H1 (cell line): ENCODE data around the gene P3H1. TPM values are rescaled to one million over a fixed set of nuclear protein-coding genes. Genes with fewer than 3 reads are reported as not detected.
A peak's percentile ranks its signal among the peaks of the same experiment; 100 is the strongest.

Experiments
- CTCF ChIA-PET: fragments of 300-600 bp; sonication (Branson Sonifier 250); formaldehyde crosslinking; loops from one replicate; lab custom pipeline; 2021; ENCODE audit not compliant: partially characterized antibody; lab: Charles Lee
- POLR2A ChIA-PET: fragments of 300-600 bp; sonication (Branson Sonifier 250); formaldehyde crosslinking; loops from one replicate; lab custom pipeline; 2021; ENCODE audit warnings: inconsistent platforms; ENCODE audit not compliant: partially characterized antibody; lab: Charles Lee
- DNase-seq, 2 experiments: peaks; one replicate each; pipeline versions ENCODE4 v3.0.0 to v3.0.0-alpha.2; 2010 to 2022; ENCODE audit warnings: low spot score in 2 of 2, low read depth in 1 of 2, mixed read lengths in 1 of 2
- FAIRE-seq: peaks from 2 replicates; lab custom pipeline; 2011; peaks lifted over from hg19 to GRCh38; lab: Jason Lieb, UNC
- H2AFZ ChIP-seq: 2 replicates; pipeline ENCODE4 v1.8.1; 2012; ENCODE audit warnings: low read length, inconsistent platforms
- H2AK5ac ChIP-seq: 2 replicates; pipeline ENCODE4 v1.6.1; 2013; ENCODE audit warnings: low read depth, low read length
- H2BK120ac ChIP-seq: replicated peaks from 2 replicates; pipeline ENCODE3; 2013; ENCODE audit warnings: low read depth, low read length, inconsistent platforms
- H2BK12ac ChIP-seq: 2 replicates; pipeline ENCODE4 v1.6.1; 2013; ENCODE audit warnings: low read depth, low read length
- H2BK15ac ChIP-seq: 2 replicates; pipeline ENCODE4 v1.6.1; 2013; ENCODE audit warnings: low read length
- H2BK20ac ChIP-seq: 2 replicates; pipeline ENCODE4 v1.6.1; 2013; ENCODE audit warnings: low read length
- H2BK5ac ChIP-seq: 2 replicates; pipeline ENCODE4 v1.6.1; 2013; ENCODE audit warnings: low read depth, low read length
- H3K14ac ChIP-seq: 2 replicates; pipeline ENCODE4 v1.6.1; 2013; ENCODE audit warnings: inconsistent platforms; ENCODE audit not compliant: insufficient read length
- H3K18ac ChIP-seq: 2 replicates; pipeline ENCODE4 v1.6.1; 2013; ENCODE audit warnings: low read length; ENCODE audit errors: extremely low read depth
- H3K23ac ChIP-seq: 2 replicates; pipeline ENCODE4 v1.6.1; 2013; ENCODE audit warnings: inconsistent platforms; ENCODE audit not compliant: insufficient read length
- H3K23me2 ChIP-seq: 2 replicates; pipeline ENCODE4 v1.6.1; 2013; ENCODE audit warnings: low read depth, low read length
- H3K27ac ChIP-seq: 2 replicates; pipeline ENCODE4 v1.6.1; 2011; ENCODE audit warnings: low read depth, low read length, inconsistent platforms
- H3K27me3 ChIP-seq, 4 experiments: replicated peaks in 1 of 4; 1 replicate in 1 of 4; 2 replicates in 3 of 4; pipeline versions ENCODE4 v1.6.1 to v1.8.1; 2011 to 2013; ENCODE audit warnings: low read length in 3 of 4, mild to moderate bottlenecking in 3 of 4, inconsistent platforms in 2 of 4, mixed read lengths in 2 of 4, moderate library complexity in 1 of 4; ENCODE audit not compliant: control insufficient read depth in 3 of 4, insufficient read depth in 3 of 4; ENCODE audit errors: extremely low read depth in 1 of 4
- H3K36me3 ChIP-seq, 4 experiments: 2 replicates each; pipeline versions ENCODE4 v1.6.1 to v1.8.1; 2011 to 2013; ENCODE audit warnings: mild to moderate bottlenecking in 4 of 4, low read length in 3 of 4, moderate library complexity in 2 of 4, control low read depth in 1 of 4, inconsistent platforms in 1 of 4; ENCODE audit not compliant: insufficient read depth in 4 of 4, control insufficient read depth in 2 of 4
- H3K4ac ChIP-seq: replicated peaks from 2 replicates; pipeline ENCODE3; 2013; ENCODE audit warnings: low read length, low read depth, mixed read lengths, inconsistent platforms; ENCODE audit not compliant: insufficient read length
- H3K4me1 ChIP-seq, 4 experiments: replicated peaks in 1 of 4; 1 replicate in 1 of 4; 2 replicates in 3 of 4; pipeline versions ENCODE4 v1.6.1 to v1.8.1; 2011 to 2013; ENCODE audit warnings: low read length in 3 of 4, inconsistent platforms in 2 of 4, mixed read lengths in 1 of 4; ENCODE audit not compliant: insufficient read depth in 4 of 4, control insufficient read depth in 3 of 4
- H3K4me2 ChIP-seq, 2 experiments: 2 replicates each; pipeline versions ENCODE4 v1.6.1 to v1.8.1; 2011 to 2013; ENCODE audit warnings: low read depth in 2 of 2, low read length in 2 of 2, control low read depth in 1 of 2, inconsistent platforms in 1 of 2, mild to moderate bottlenecking in 1 of 2; ENCODE audit not compliant: insufficient read depth in 1 of 2
- H3K4me3 ChIP-seq, 4 experiments: fragments of 200-600, 300-600 bp in 1 of 4; sonication (generic), shearing (Covaris generic), sonication (Bioruptor Twin) in 1 of 4; 2 replicates each; pipeline versions ENCODE4 v1.5.1 to v1.8.1; 2011 to 2016; ENCODE audit warnings: low read length in 4 of 4, low read depth in 3 of 4, control low read depth in 2 of 4, inconsistent platforms in 2 of 4, mild to moderate bottlenecking in 2 of 4, mixed read lengths in 1 of 4, moderate library complexity in 1 of 4; ENCODE audit not compliant: insufficient read depth in 2 of 4; ENCODE audit errors: extremely low read depth in 1 of 4
- H3K56ac ChIP-seq: replicated peaks from 2 replicates; pipeline ENCODE3; 2013; ENCODE audit warnings: low read depth, mild to moderate bottlenecking, mixed read lengths, low read length, inconsistent platforms; ENCODE audit not compliant: insufficient read length
- H3K79me1 ChIP-seq: 2 replicates; pipeline ENCODE4 v1.6.1; 2013; ENCODE audit warnings: low read depth, low read length, control low read depth
- H3K79me2 ChIP-seq, 2 experiments: 2 replicates each; pipeline versions ENCODE4 v1.6.1 to v1.8.1; 2012 to 2013; ENCODE audit warnings: low read length in 2 of 2, mild to moderate bottlenecking in 2 of 2, inconsistent platforms in 1 of 2; ENCODE audit not compliant: insufficient read depth in 2 of 2, control insufficient read depth in 1 of 2
- H3K9ac ChIP-seq, 4 experiments: replicated peaks in 1 of 4; 1 replicate in 1 of 4; 2 replicates in 3 of 4; pipeline versions ENCODE4 v1.6.1 to v1.8.1; 2011 to 2013; ENCODE audit warnings: low read depth in 3 of 4, low read length in 3 of 4, control low read depth in 2 of 4, mild to moderate bottlenecking in 2 of 4, moderate library complexity in 2 of 4, inconsistent platforms in 1 of 4; ENCODE audit errors: extremely low read depth in 1 of 4
- H3K9me3 ChIP-seq, 2 experiments: 2 replicates each; pipeline versions ENCODE4 v1.6.1 to v1.8.1; 2012 to 2013; ENCODE audit warnings: mild to moderate bottlenecking in 2 of 2, moderate library complexity in 2 of 2, control low read depth in 1 of 2, inconsistent platforms in 1 of 2, low read depth in 1 of 2, low read length in 1 of 2, mixed read lengths in 1 of 2; ENCODE audit not compliant: insufficient read depth in 2 of 2
- H4K20me1 ChIP-seq, 2 experiments: replicated peaks in 1 of 2; 2 replicates each; pipeline versions ENCODE3 to v1.8.1; 2011 to 2013; ENCODE audit warnings: inconsistent platforms in 2 of 2, low read length in 2 of 2, mild to moderate bottlenecking in 1 of 2; ENCODE audit not compliant: insufficient read depth in 2 of 2, control insufficient read depth in 1 of 2
- H4K5ac ChIP-seq: 2 replicates; pipeline ENCODE4 v1.6.1; 2013; ENCODE audit warnings: low read length, low read depth, mixed read lengths, inconsistent platforms; ENCODE audit not compliant: insufficient read length
- H4K8ac ChIP-seq: 2 replicates; pipeline ENCODE4 v1.8.0; 2013; ENCODE audit warnings: mild to moderate bottlenecking, moderate library complexity, low read length, inconsistent platforms; ENCODE audit not compliant: insufficient read depth; ENCODE audit errors: extremely low read depth
- H4K91ac ChIP-seq: replicated peaks from 2 replicates; pipeline ENCODE3; 2013; ENCODE audit warnings: low read length, mixed read lengths, inconsistent platforms; ENCODE audit not compliant: insufficient read length
- ASH2L ChIP-seq: fragments of 200-600, 300-600 bp; sonication (generic); IDR thresholded peaks from one replicate; pipeline ENCODE4 v1.7.1; 2017; ENCODE audit warnings: low read length
- BACH1 ChIP-seq: IDR thresholded peaks from 2 replicates; pipeline ENCODE4 v1.6.1; 2012; ENCODE audit warnings: low read length, improper control_type of control experiment
- CBX8 ChIP-seq: fragments of 300-800, 300-1000 bp; sonication (generic); IDR thresholded peaks from 2 replicates; pipeline ENCODE4 v1.7.1; 2016; ENCODE audit warnings: low read depth, low read length, borderline replicate concordance
- HDAC6 ChIP-seq: IDR thresholded peaks from one replicate; pipeline ENCODE4 v1.7.1; 2012; ENCODE audit warnings: low read depth, mild to moderate bottlenecking, inconsistent platforms, low read length, moderate library complexity
- NANOG ChIP-seq: IDR thresholded peaks from 2 replicates; pipeline ENCODE4 v1.6.1; 2011; ENCODE audit warnings: low read length, low read depth, mild to moderate bottlenecking, inconsistent platforms; ENCODE audit not compliant: insufficient read depth, poor library complexity, severe bottlenecking
- PHF8 ChIP-seq: fragments of 200-600 bp; sonication (generic); conservative IDR thresholded peaks from 2 replicates; pipeline ENCODE4 v1.7.1; 2012; ENCODE audit warnings: low read depth, mild to moderate bottlenecking, inconsistent platforms, low read length, moderate library complexity
- POLR2A ChIP-seq, 2 experiments: IDR thresholded peaks; 1 replicate in 1 of 2; 2 replicates in 1 of 2; pipeline ENCODE4 v1.6.1; 2011; ENCODE audit warnings: low read depth in 2 of 2, low read length in 2 of 2, mild to moderate bottlenecking in 2 of 2; ENCODE audit errors: control extremely low read depth in 1 of 2
- POLR2AphosphoS5 ChIP-seq: IDR thresholded peaks from 2 replicates; pipeline ENCODE4 v1.6.1; 2011; ENCODE audit warnings: low read depth, low read length
- POU5F1 ChIP-seq: IDR thresholded peaks from 2 replicates; pipeline ENCODE4 v1.6.1; 2011; ENCODE audit warnings: low read depth, mild to moderate bottlenecking, low read length, moderate library complexity
- RFX5 ChIP-seq: IDR thresholded peaks from 2 replicates; pipeline ENCODE4 v1.6.1; 2011; ENCODE audit warnings: low read depth, low read length, improper control_type of control experiment, borderline replicate concordance
- RNF2 ChIP-seq: fragments of 200-900, 300-1000 bp; sonication (generic); IDR thresholded peaks from 2 replicates; pipeline ENCODE4 v1.7.1; 2016; ENCODE audit warnings: borderline replicate concordance, low read depth, mild to moderate bottlenecking, antibody characterized with exemption, low read length; ENCODE audit not compliant: poor library complexity, severe bottlenecking; ENCODE audit errors: missing control alignments
- TAF7 ChIP-seq: optimal IDR thresholded peaks from 2 replicates; pipeline ENCODE3; 2011; ENCODE audit warnings: low read depth, mild to moderate bottlenecking, inconsistent platforms, low read length, moderate library complexity, borderline replicate concordance
- ZNF274 ChIP-seq: IDR thresholded peaks from 2 replicates; pipeline ENCODE4 v1.7.0; 2012; ENCODE audit warnings: low read length, borderline replicate concordance; ENCODE audit errors: extremely low read depth
- WGBS, 2 experiments: shearing (Covaris generic) in 1 of 2; methylation state at CpG; one replicate each; pipeline versions ENCODE4 v1.1.6 to v1.1.7; 2013 to 2015; ENCODE audit warnings: low lambda C conversion rate in 2 of 2, mixed read lengths in 2 of 2, inconsistent platforms in 1 of 2, low coverage in 1 of 2, missing lambda C conversion rate in 1 of 2; ENCODE audit not compliant: insufficient replicate concordance in 2 of 2, insufficient coverage in 1 of 2, insufficient read length in 1 of 2; ENCODE audit errors: extremely low coverage in 1 of 2, missing lambda C conversion rate in 1 of 2; 5-methylcytosine and 5-hydroxymethylcytosine counted together
- polyA plus RNA-seq, 7 experiments: library from polyadenylated mRNA; depleted of rRNA in 3 of 7; stranded (reverse) in 5 of 7; unstranded in 2 of 7; fragments of >200 nt in 5 of 7; fragments of 200-250 nt in 2 of 7; gene quantifications; 1 replicate in 5 of 7; 2 replicates in 1 of 7; 4 replicates in 1 of 7; pipeline versions ENCODE4 v1.2.1 to v1.2.3, GENCODE V29; 2011 to 2013; ENCODE audit warnings: missing spikeins in 2 of 7, mixed read lengths in 2 of 7
- total RNA-seq: library from RNA; stranded (reverse); fragmentation: NEBNext Ultra II Directional; extraction: Animal tissue kit (Norgen Biotek cat#: 25700); gene quantifications from 2 replicates; pipeline ENCODE4 v1.2.1, GENCODE V29; 2021

Gene P3H1
- total and polyA plus RNA-seq, 2 of the 8 experiments (the other 6 are each of a cell fraction or from before 2014, with no cell fraction given): 58.4 to 87.5 TPM

GRCh38 chr1:42736571-42737200, 30.1 kb downstream of the P3H1 start:
- Histone ChIP-seq H3K4ac (no peak overlapping the region), H3K18ac (no peak overlapping the region), H3K56ac (no peak overlapping the region), H3K4me1 (peaks cover 0 to 34% (median 25%) of the 10 kb centered on the region in 4 experiments; a peak in 6 of 7 replicates), H3K9ac (no peak overlapping the region), H3K27ac (no peak overlapping the region), H3K9me3 (no peaks in the 10 kb centered on the region), H4K91ac (no peak overlapping the region), H2AFZ (no peak overlapping the region), H2BK20ac (no peak overlapping the region), H2AK5ac (no peak overlapping the region; the same call in 1 of the 2 replicates), H3K27me3 (no peaks in the 10 kb centered on the region), H3K23ac (no peak overlapping the region), H4K8ac (no peak overlapping the region; the same call in 1 of the 2 replicates), H3K79me1 (peaks cover 3% of the 10 kb centered on the region; the same call in 1 of the 2 replicates), H3K36me3 (no peaks in the 10 kb centered on the region), H2BK12ac (no peak overlapping the region), H3K14ac (no peak overlapping the region), H2BK5ac (0 out of 2 replicates have a peak overlapping the region, but pooled peaks have one; percentile 39), H3K4me2 (no peak overlapping the region), H3K4me3 (no peak overlapping the region), H4K20me1 (peaks cover 0 to 4% of the 10 kb centered on the region in 2 experiments), H2BK15ac (no peak overlapping the region), H3K23me2 (peaks cover 5% of the 10 kb centered on the region; the same call in 1 of the 2 replicates), H3K79me2 (no peaks in the 10 kb centered on the region), H2BK120ac (no peak overlapping the region), H4K5ac (no peak overlapping the region)
- DNase-seq: no peak
- ChIA-PET POLR2A (interaction anchor here (2.2 kb wide), 1 partner anchor 55 kb away, joined by 7 read pairs; the partner anchor contains the start of gene YBX1), CTCF (interaction anchor here (0.6 to 6.4 kb wide), 8 partner anchors 9 to 562 kb away, joined by 3 to 62 read pairs (median 4); no protein-coding TSS in a partner anchor)
- WGBS, 2 experiments: 91% methylated on average over 8 of the region's 8 CpGs; no CpG with 5 or more reads in 1 of the 2 experiments
- no peak for FAIRE-seq
- TF ChIP-seq POLR2AphosphoS5 (no peak), RFX5 (no peak), TAF7 (no peak), NANOG (no peak), RNF2 (no peak), ASH2L (no peak), POU5F1 (no peak), BACH1 (no peak), HDAC6 (no peak), POLR2A (IDR thresholded peaks at IDR 0.05; ENCODE audit: control extremely low read depth in 1 of 2, low read depth in 2 of 2, low read length in 2 of 2) (no peak), ZNF274 (no peak), CBX8 (no peak), PHF8 (no peak)
